WTC11 (cell line): Measurements from ENCODE around the gene THBS3.
"Not testable (repeated sequence)": the region's sequence is repeated elsewhere in the genome, so short reads cannot be mapped to it uniquely, and the experiment has no call there.

Source experiments
- GTF2I ChIP-seq: fragments of 250-450 bp; sonication (Bioruptor Pico); conservative IDR thresholded peaks from 2 replicates; pipeline ENCODE4 v1.4.0; 2021; ENCODE audit warnings: mild to moderate bottlenecking
- NR3C1 ChIP-seq: sonication (generic); formaldehyde crosslinking; conservative IDR thresholded peaks from 2 replicates; pipeline ENCODE4 v1.8.1; 2023; ENCODE audit warnings: low read depth, mild to moderate bottlenecking, missing genetic modification reagents
- TF ChIP-seq, protein P1 (sequence below): fragments of 200-600 bp; IDR thresholded peaks from 2 replicates; pipeline ENCODE4 v1.8.0; 2022; ENCODE audit warnings: antibody characterized with exemption
- TF ChIP-seq, protein P2 (sequence below): sonication (generic); formaldehyde crosslinking; IDR thresholded peaks from 2 replicates; pipeline ENCODE4 v1.8.1; 2022; ENCODE audit warnings: mild to moderate bottlenecking, missing genetic modification reagents, moderate library complexity, borderline replicate concordance
- TF ChIP-seq, protein P3 (sequence below): sonication (generic); formaldehyde crosslinking; IDR thresholded peaks from 2 replicates; pipeline ENCODE4 v1.8.0; 2022; ENCODE audit warnings: missing genetic modification reagents

DNA sequence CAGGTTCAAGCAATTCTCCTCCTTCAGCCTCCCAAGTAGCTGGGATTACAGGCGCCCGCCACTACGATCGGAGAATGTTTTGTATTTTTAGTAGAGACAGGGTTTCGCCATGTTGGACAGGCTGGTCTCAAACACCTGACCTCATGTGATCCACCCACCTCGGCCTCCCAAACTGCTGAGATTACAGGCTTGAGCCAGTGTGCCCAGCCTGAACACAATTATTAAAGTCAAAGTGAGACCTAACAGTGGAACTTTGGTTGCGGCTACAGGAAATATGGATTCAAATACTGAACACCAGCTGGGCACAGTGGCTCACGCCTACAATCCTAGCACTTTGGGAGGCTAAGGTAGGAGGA lies 17.7 kb upstream of the THBS3 start:
- TF ChIP-seq, protein P1, sequence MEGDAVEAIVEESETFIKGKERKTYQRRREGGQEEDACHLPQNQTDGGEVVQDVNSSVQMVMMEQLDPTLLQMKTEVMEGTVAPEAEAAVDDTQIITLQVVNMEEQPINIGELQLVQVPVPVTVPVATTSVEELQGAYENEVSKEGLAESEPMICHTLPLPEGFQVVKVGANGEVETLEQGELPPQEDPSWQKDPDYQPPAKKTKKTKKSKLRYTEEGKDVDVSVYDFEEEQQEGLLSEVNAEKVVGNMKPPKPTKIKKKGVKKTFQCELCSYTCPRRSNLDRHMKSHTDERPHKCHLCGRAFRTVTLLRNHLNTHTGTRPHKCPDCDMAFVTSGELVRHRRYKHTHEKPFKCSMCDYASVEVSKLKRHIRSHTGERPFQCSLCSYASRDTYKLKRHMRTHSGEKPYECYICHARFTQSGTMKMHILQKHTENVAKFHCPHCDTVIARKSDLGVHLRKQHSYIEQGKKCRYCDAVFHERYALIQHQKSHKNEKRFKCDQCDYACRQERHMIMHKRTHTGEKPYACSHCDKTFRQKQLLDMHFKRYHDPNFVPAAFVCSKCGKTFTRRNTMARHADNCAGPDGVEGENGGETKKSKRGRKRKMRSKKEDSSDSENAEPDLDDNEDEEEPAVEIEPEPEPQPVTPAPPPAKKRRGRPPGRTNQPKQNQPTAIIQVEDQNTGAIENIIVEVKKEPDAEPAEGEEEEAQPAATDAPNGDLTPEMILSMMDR: not testable (repeated sequence)
- TF ChIP-seq NR3C1, GTF2I (CRISPR knock-in tag): not testable (repeated sequence)
- TF ChIP-seq, protein P2, sequence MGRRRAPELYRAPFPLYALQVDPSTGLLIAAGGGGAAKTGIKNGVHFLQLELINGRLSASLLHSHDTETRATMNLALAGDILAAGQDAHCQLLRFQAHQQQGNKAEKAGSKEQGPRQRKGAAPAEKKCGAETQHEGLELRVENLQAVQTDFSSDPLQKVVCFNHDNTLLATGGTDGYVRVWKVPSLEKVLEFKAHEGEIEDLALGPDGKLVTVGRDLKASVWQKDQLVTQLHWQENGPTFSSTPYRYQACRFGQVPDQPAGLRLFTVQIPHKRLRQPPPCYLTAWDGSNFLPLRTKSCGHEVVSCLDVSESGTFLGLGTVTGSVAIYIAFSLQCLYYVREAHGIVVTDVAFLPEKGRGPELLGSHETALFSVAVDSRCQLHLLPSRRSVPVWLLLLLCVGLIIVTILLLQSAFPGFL: not testable (repeated sequence)
- TF ChIP-seq, protein P3, sequence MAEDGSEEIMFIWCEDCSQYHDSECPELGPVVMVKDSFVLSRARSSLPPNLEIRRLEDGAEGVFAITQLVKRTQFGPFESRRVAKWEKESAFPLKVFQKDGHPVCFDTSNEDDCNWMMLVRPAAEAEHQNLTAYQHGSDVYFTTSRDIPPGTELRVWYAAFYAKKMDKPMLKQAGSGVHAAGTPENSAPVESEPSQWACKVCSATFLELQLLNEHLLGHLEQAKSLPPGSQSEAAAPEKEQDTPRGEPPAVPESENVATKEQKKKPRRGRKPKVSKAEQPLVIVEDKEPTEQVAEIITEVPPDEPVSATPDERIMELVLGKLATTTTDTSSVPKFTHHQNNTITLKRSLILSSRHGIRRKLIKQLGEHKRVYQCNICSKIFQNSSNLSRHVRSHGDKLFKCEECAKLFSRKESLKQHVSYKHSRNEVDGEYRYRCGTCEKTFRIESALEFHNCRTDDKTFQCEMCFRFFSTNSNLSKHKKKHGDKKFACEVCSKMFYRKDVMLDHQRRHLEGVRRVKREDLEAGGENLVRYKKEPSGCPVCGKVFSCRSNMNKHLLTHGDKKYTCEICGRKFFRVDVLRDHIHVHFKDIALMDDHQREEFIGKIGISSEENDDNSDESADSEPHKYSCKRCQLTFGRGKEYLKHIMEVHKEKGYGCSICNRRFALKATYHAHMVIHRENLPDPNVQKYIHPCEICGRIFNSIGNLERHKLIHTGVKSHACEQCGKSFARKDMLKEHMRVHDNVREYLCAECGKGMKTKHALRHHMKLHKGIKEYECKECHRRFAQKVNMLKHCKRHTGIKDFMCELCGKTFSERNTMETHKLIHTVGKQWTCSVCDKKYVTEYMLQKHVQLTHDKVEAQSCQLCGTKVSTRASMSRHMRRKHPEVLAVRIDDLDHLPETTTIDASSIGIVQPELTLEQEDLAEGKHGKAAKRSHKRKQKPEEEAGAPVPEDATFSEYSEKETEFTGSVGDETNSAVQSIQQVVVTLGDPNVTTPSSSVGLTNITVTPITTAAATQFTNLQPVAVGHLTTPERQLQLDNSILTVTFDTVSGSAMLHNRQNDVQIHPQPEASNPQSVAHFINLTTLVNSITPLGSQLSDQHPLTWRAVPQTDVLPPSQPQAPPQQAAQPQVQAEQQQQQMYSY (CRISPR knock-in tag): not testable (repeated sequence)
